GM12878 (cell line): ENCODE data around the gene GPR153. TPM values are rescaled to one million over a fixed set of nuclear protein-coding genes. Genes with fewer than 3 reads are reported as not detected.

ENCODE experiments used
- ATAC-seq: fragments of 200-7000 bp; cut with Tn5 transposase; 3 replicates; pipeline ENCODE4 v1.9.1; 2020; ENCODE audit warnings: mild to moderate bottlenecking, moderate library complexity
- BruUV-seq: library from RNA; stranded (reverse); fragments of 400-500 nt; replicated peaks from 2 replicates; lab custom pipeline; 2021; lab: Mats Ljungman, UMichigan
- CTCF ChIA-PET: fragments of 300-600 bp; sonication (Branson Sonifier 250); formaldehyde crosslinking; extraction: SDS; loops from one replicate; lab custom pipeline; 2021; ENCODE audit warnings: inconsistent platforms; lab: Yijun Ruan, JAX
- POLR2A ChIA-PET: fragments of 350-600 bp; formaldehyde crosslinking; extraction: SDS; loops from one replicate; lab custom pipeline; 2021; ENCODE audit warnings: inconsistent platforms; lab: Charles Lee
- RAD21 ChIA-PET: fragments of 300-600 bp; sonication (Branson Sonifier 250); formaldehyde crosslinking; loops from one replicate; lab custom pipeline; 2023; ENCODE audit warnings: antibody characterized with exemption; ENCODE audit not compliant: unreplicated experiment; lab: Charles Lee
- SMC1A ChIA-PET: fragments of 300-600 bp; sonication (Branson Sonifier 250); formaldehyde crosslinking; loops from one replicate; lab custom pipeline; 2023; ENCODE audit not compliant: unreplicated experiment, uncharacterized antibody; lab: Charles Lee
- DNase-seq: peaks from one replicate; pipeline ENCODE4 v3.0.0-alpha.2; 2011; ENCODE audit warnings: low read depth, low spot score
- FAIRE-seq: peaks from 3 replicates; lab custom pipeline; 2011; peaks lifted over from hg19 to GRCh38; lab: Jason Lieb, UNC
- H2AFZ ChIP-seq: 2 replicates; pipeline ENCODE4 v1.6.0; 2011; ENCODE audit warnings: low read depth, low read length, control low read depth; ENCODE audit not compliant: control insufficient read depth
- H3K27ac ChIP-seq: 2 replicates; pipeline ENCODE4 v1.5.1; 2011; ENCODE audit warnings: control low read depth; ENCODE audit not compliant: control insufficient read depth, insufficient read depth
- H3K27me3 ChIP-seq, 2 experiments: replicated peaks in 1 of 2; 2 replicates each; pipeline versions ENCODE4 v1.6.0 to v1.6.1; 2011; ENCODE audit warnings: low read length in 1 of 2; ENCODE audit not compliant: control insufficient read depth in 2 of 2, insufficient read depth in 2 of 2
- H3K36me3 ChIP-seq, 2 experiments: 2 replicates each; pipeline ENCODE4 v1.5.1; 2011; ENCODE audit warnings: low read length in 1 of 2; ENCODE audit not compliant: control insufficient read depth in 2 of 2, insufficient read depth in 2 of 2
- H3K4me1 ChIP-seq: 2 replicates; pipeline ENCODE4 v1.6.1; 2011; ENCODE audit warnings: mild to moderate bottlenecking, low read length, moderate library complexity, mixed read lengths; ENCODE audit not compliant: control insufficient read depth, insufficient read depth
- H3K4me2 ChIP-seq: 2 replicates; pipeline ENCODE4 v1.6.0; 2011; ENCODE audit warnings: control low read depth; ENCODE audit not compliant: control insufficient read depth, insufficient read depth
- H3K4me3 ChIP-seq: fragments of 200-600 bp; sonication (generic); 2 replicates; pipeline ENCODE4 v1.5.1; 2016
- H3K79me2 ChIP-seq: 2 replicates; pipeline ENCODE4 v1.6.0; 2011; ENCODE audit warnings: low read length; ENCODE audit not compliant: control insufficient read depth, insufficient read depth
- H3K9ac ChIP-seq: 2 replicates; pipeline ENCODE4 v1.8.0; 2011; ENCODE audit warnings: low read length, control low read depth, mixed read lengths; ENCODE audit not compliant: control insufficient read depth, insufficient read depth
- H3K9me3 ChIP-seq: replicated peaks from 3 replicates; pipeline ENCODE4 v1.5.1; 2011; ENCODE audit warnings: mild to moderate bottlenecking, low read length; ENCODE audit not compliant: control insufficient read depth, insufficient read depth
- H4K20me1 ChIP-seq: 2 replicates; pipeline ENCODE4 v1.6.0; 2011; ENCODE audit not compliant: control insufficient read depth, insufficient read depth
- ATF7 ChIP-seq: fragments of 450-650 bp; IDR thresholded peaks from 2 replicates; pipeline ENCODE4 v1.6.1; 2016; ENCODE audit warnings: low read depth, mild to moderate bottlenecking
- CEBPB ChIP-seq, 2 experiments: fragments of 150-350 bp in 1 of 2; IDR thresholded peaks; 2 replicates each; pipeline ENCODE4 v1.6.1; 2012 to 2014; ENCODE audit warnings: low read depth in 2 of 2, low read length in 2 of 2, borderline replicate concordance in 1 of 2, inconsistent platforms in 1 of 2
- CREB1 ChIP-seq: IDR thresholded peaks from 2 replicates; pipeline ENCODE4 v1.6.1; 2012; ENCODE audit warnings: low read depth, mild to moderate bottlenecking, inconsistent platforms
- CREM ChIP-seq: IDR thresholded peaks from 2 replicates; pipeline ENCODE4 v1.6.1; 2014; ENCODE audit warnings: antibody characterized with exemption, low read depth
- EGR1 ChIP-seq, 2 experiments: IDR thresholded peaks; 1 replicate in 1 of 2; 2 replicates in 1 of 2; pipeline ENCODE4 v1.6.1; 2011 to 2012; ENCODE audit warnings: low read depth in 2 of 2, low read length in 2 of 2, borderline replicate concordance in 1 of 2, mild to moderate bottlenecking in 1 of 2, moderate library complexity in 1 of 2
- FOXK2 ChIP-seq: fragments of 450-650 bp; IDR thresholded peaks from 2 replicates; pipeline ENCODE4 v1.6.1; 2017; ENCODE audit warnings: mild to moderate bottlenecking, moderate library complexity
- HDAC6 ChIP-seq: fragments of 200-600 bp; sonication (generic); IDR thresholded peaks from one replicate; pipeline ENCODE4 v1.8.0; 2017; ENCODE audit warnings: antibody characterized with exemption; ENCODE audit not compliant: unreplicated experiment
- NBN ChIP-seq: fragments of 450-650 bp; IDR thresholded peaks from 2 replicates; pipeline ENCODE4 v1.6.1; 2016
- NFYB ChIP-seq: IDR thresholded peaks from 2 replicates; pipeline ENCODE4 v1.6.1; 2011; ENCODE audit warnings: low read depth, mild to moderate bottlenecking, low read length, improper control_type of control experiment, moderate library complexity; ENCODE audit not compliant: insufficient read depth
- RFX5 ChIP-seq: IDR thresholded peaks from 2 replicates; pipeline ENCODE4 v1.6.1; 2011; ENCODE audit warnings: low read depth, low read length, improper control_type of control experiment
- SPI1 ChIP-seq: IDR thresholded peaks from 2 replicates; pipeline ENCODE4 v1.6.1; 2011; ENCODE audit warnings: low read depth, mild to moderate bottlenecking, low read length, moderate library complexity, borderline replicate concordance; ENCODE audit not compliant: insufficient read depth
- ZNF24 ChIP-seq: fragments of 450-650 bp; IDR thresholded peaks from 2 replicates; pipeline ENCODE4 v1.6.1; 2017; ENCODE audit warnings: antibody characterized with exemption, mild to moderate bottlenecking
- WGBS: methylation state at CpG from one replicate; pipeline ENCODE4 v1.1.6; 2016; ENCODE audit warnings: low lambda C conversion rate; ENCODE audit not compliant: insufficient replicate concordance, insufficient coverage; ENCODE audit errors: missing lambda C conversion rate; 5-methylcytosine and 5-hydroxymethylcytosine counted together
- in situ Hi-C: fragments of 300-500 bp; cut with MboI; formaldehyde crosslinking; loops from 9 replicates; pipeline ENCODE4 v1.14.3; 2018; ENCODE audit warnings: mixed read lengths
- intact Hi-C: fragments of 100-400 bp; cut with micrococcal nuclease; formaldehyde crosslinking; loops from one replicate; pipeline ENCODE4 v1.14.2; 2022; ENCODE audit not compliant: unreplicated experiment
- polyA plus RNA-seq, 11 experiments: library from polyadenylated mRNA; depleted of rRNA in 4 of 11; unstranded in 6 of 11; stranded (reverse) in 5 of 11; fragments of >200 nt; fragmentation: Nextera tagmentation in 4 of 11; fragmentation: Illumina TruSeq in 1 of 11; extraction: Ambion mirVana in 4 of 11; extraction: Trizol in 1 of 11; gene quantifications; 1 replicate in 1 of 11; 2 replicates in 10 of 11; pipeline versions ENCODE4 v1.2.1 to v1.2.3, GENCODE V29; 2011 to 2016; ENCODE audit warnings: inconsistent platforms in 2 of 11, missing spikeins in 2 of 11, low read depth in 1 of 11
- total RNA-seq, 4 experiments: library from RNA; depleted of rRNA in 3 of 4; stranded (reverse); fragments of >200 nt in 3 of 4; fragmentation: Illumina TruSeq in 1 of 4; extraction: Trizol in 1 of 4; gene quantifications; 2 replicates each; pipeline versions ENCODE4 v1.2.1 to v1.2.3, GENCODE V29; 2013 to 2021
- TF ChIP-seq, protein P1 (sequence below): fragments of 450-650 bp; IDR thresholded peaks from 2 replicates; pipeline ENCODE4 v1.6.1; 2016; ENCODE audit warnings: mild to moderate bottlenecking

GPR153 gene
- total and polyA plus RNA-seq, 10 of the 15 experiments (the other 5 are each of a cell fraction or from before 2014, with no cell fraction given), result 0.04 to 2.2 (median 0.54) TPM

DNA sequence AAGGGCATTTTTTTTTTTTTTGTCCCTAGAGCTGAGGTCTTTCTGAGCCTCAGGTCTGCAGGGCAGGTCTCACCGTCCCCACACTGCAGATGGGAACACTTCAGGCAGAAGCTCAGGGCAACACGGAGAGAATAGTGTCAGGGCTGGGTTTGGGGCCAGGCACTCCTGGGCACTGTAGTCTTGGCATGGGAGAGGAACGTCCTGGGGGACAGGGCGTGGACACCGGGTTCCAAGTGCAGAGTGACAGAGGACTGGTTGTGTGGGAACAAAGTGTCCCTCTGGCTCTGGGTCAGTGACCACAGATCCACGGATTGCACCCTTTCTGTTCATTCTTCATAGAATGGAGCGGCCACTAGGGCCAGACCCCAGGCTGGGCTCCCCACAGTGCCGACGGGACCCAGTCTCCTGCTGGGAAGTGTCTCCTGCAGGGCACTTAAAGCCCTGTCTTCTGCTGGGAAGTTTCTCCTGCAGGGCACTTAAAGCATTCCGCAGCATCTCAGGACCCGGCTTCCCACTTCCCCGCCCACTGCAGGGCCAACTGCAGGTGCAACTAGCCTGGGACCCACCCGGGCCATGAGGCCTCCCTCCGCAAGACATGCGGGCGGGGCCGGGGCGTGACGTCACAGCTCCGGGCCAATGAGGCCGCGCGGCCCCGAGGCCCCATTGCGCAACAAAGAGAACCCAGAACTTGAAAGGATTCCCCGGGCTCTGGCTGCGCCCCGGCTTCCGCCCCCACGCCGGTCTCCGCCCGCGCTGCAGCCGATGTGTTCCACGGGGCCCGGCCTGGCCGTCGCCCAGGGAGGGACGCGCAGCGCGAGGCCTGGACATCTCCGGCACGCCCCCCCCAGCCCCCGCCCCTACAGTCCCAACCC, 1.2 kb downstream of the GPR153 start:
- Histone ChIP-seq H3K9ac (no peak overlapping the region), H3K36me3 (peaks cover 0 to 2% of the 10 kb centered on the region in 2 experiments; a peak in 2 of 4 replicates), H3K79me2 (no peaks in the 10 kb centered on the region), H3K27me3 (no peaks in the 10 kb centered on the region; a peak in 1 of 4 replicates), H3K4me3 (peak overlapping the region; percentile 78; the same call in 1 of the 2 replicates), H3K9me3 (no peaks in the 10 kb centered on the region), H3K4me1 (peaks cover 3% of the 10 kb centered on the region; the same call in 1 of the 2 replicates), H3K4me2 (peak overlapping the region; percentile 26), H4K20me1 (no peaks in the 10 kb centered on the region)
- DNase-seq (no peak), ATAC-seq (peak; percentile 82), FAIRE-seq (no peak)
- SMC1A ChIA-PET, result no interaction called here
- RAD21 ChIA-PET, result no interaction called here
- intact Hi-C loops, result no loop called here
- no TSS peak for BruUV-seq
- CTCF ChIA-PET, result interaction anchor here (1.2 to 1.3 kb wide), 2 partner anchors 14 to 88 kb away, joined by 3 to 4 read pairs; no protein-coding TSS in a partner anchor
- TF ChIP-seq ATF7 (peak; percentile 53), ZNF24 (peak; percentile 80; the same call in 1 of the 2 replicates), NFYB (peak; percentile 79; the same call in 1 of the 2 replicates), CREB1 (peak; percentile 84), CREM (peak; percentile 86), EGR1 (IDR thresholded peaks at IDR 0.05; ENCODE audit: borderline replicate concordance in 1 of 2, low read depth in 2 of 2, low read length in 2 of 2) (peak in 1 of 2 experiments; percentile 83; a peak in 2 of 3 replicates), HDAC6 (no peak), NBN (peak; percentile 96), RFX5 (peak; percentile 26; the same call in 1 of the 2 replicates), SPI1 (no peak), CEBPB (IDR thresholded peaks at IDR 0.05; ENCODE audit: borderline replicate concordance in 1 of 2, low read depth in 2 of 2, low read length in 2 of 2) (peak in 1 of 2 experiments; percentile 100; a peak in 2 of 4 replicates), FOXK2 (no peak)
- TF ChIP-seq, protein P1, sequence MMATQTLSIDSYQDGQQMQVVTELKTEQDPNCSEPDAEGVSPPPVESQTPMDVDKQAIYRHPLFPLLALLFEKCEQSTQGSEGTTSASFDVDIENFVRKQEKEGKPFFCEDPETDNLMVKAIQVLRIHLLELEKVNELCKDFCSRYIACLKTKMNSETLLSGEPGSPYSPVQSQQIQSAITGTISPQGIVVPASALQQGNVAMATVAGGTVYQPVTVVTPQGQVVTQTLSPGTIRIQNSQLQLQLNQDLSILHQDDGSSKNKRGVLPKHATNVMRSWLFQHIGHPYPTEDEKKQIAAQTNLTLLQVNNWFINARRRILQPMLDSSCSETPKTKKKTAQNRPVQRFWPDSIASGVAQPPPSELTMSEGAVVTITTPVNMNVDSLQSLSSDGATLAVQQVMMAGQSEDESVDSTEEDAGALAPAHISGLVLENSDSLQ, result no peak
- TF ChIP-seq, all 136 proteins: peak for 9
- 17% methylated on average over 34 of the region's 46 CpGs for WGBS
- Histone ChIP-seq H2AFZ (peak overlapping the region; percentile 55), H3K27ac (no peak overlapping the region)
- POLR2A ChIA-PET, result interaction anchor here (0.7 kb wide), 2 partner anchors 15 to 148 kb away, joined by 3 read pairs; no protein-coding TSS in a partner anchor
- in situ Hi-C loops, result no loop called here
